ENCODE data around the gene PHF20. TPM values are rescaled to one million over a fixed set of nuclear protein-coding genes. Genes with fewer than 3 reads are reported as not detected.

The PHF20 gene
- total and polyA plus RNA-seq, 2 of the 8 experiments (the other 6 are each of a cell fraction or from before 2014, with no cell fraction given): 25.6 to 70.1 TPM

- TF ChIP-seq CHD7 (IDR thresholded peaks at IDR 0.05; ENCODE audit: insufficient replicate concordance, low read length): no peak
- no peak for TF ChIP-seq RNF2 (IDR thresholded peaks at IDR 0.05; ENCODE audit: borderline replicate concordance, low read depth, low read length, missing control alignments, poor library complexity, severe bottlenecking)
- TF ChIP-seq SP2 (IDR thresholded peaks at IDR 0.05; ENCODE audit: low read length): no peak
- TF ChIP-seq USF2 (IDR thresholded peaks at IDR 0.05; ENCODE audit: low read length): no peak
- TF ChIP-seq EGR1 (IDR thresholded peaks at IDR 0.05; ENCODE audit: borderline replicate concordance, low read depth, low read length): no peak
Measured at GRCh38 chr20:35918021-35918420, 146.2 kb downstream of the PHF20 start (continued).
